Astrocyte of the cerebellum (primary cell): ENCODE measurements around the gene RBFOX1.
"Not testable (repeated sequence)": the region's sequence is repeated elsewhere in the genome, so short reads cannot be mapped to it uniquely, and the experiment has no call there.

Experiments
- DNase-seq: peaks from one replicate; pipeline ENCODE4 v3.0.0-alpha.2; 2011; ENCODE audit warnings: low read depth
- H3K4me3 ChIP-seq: 2 replicates; pipeline ENCODE4 v1.5.1; 2011; ENCODE audit warnings: mild to moderate bottlenecking, low read depth, low read length, moderate library complexity
- in situ Hi-C: cut with HindIII; loops from 2 replicates; pipeline ENCODE4 v1.10.0; 2017; ENCODE audit warnings: low sequenced_read_pairs
- TF ChIP-seq, protein P1 (sequence below): IDR thresholded peaks from 2 replicates; pipeline ENCODE4 v1.5.1; 2012; ENCODE audit warnings: low read length, low read depth, moderate library complexity, mild to moderate bottlenecking; ENCODE audit errors: missing control alignments

RBFOX1 gene

DNA sequence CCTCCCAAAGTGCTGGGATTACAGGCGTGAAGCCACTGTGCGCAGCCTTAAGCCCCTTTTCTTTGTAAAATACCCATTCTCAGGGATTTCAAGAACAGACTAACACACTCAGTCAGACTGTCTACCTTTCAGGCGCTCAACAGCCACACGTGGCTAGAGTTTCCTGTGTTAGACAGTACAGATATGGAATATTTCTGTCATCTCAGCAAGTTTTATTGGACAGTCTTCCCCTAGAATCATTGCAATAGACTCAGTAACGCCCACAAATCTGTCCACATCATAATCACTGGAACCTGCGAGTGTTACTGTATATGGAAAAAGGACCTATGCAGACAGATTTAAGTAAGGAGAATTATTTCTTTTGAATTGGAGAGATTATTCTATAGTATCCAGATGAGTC lies 160.5 kb downstream of the RBFOX1 start:
- DNase-seq, result no peak
- no peak overlapping the region for H3K4me3 ChIP-seq
- TF ChIP-seq, protein P1, sequence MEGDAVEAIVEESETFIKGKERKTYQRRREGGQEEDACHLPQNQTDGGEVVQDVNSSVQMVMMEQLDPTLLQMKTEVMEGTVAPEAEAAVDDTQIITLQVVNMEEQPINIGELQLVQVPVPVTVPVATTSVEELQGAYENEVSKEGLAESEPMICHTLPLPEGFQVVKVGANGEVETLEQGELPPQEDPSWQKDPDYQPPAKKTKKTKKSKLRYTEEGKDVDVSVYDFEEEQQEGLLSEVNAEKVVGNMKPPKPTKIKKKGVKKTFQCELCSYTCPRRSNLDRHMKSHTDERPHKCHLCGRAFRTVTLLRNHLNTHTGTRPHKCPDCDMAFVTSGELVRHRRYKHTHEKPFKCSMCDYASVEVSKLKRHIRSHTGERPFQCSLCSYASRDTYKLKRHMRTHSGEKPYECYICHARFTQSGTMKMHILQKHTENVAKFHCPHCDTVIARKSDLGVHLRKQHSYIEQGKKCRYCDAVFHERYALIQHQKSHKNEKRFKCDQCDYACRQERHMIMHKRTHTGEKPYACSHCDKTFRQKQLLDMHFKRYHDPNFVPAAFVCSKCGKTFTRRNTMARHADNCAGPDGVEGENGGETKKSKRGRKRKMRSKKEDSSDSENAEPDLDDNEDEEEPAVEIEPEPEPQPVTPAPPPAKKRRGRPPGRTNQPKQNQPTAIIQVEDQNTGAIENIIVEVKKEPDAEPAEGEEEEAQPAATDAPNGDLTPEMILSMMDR, result no peak
- in situ Hi-C loops, result no loop called here

DNA sequence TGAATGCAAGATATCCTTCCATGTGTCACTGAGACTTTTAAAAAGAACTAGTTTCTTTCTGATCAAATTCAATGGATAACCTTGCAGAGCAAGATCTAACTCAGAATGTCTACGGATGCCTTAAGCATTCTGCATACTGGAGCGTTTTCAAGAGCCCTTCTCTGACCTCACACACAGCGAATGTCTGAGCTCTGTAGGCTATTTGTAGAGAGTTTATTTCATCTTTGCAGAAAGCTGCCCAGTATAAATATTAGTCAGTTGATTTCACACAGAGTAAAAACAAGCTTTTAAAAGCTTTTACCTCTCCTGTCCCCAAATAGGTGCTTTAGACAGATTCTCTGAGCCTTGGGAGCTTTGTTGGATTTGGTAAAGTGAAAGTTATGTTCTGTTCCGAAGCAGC lies 165.0 kb downstream of the RBFOX1 start:
- in situ Hi-C loops, result no loop called here
- TF ChIP-seq, protein P1, result no peak
- H3K4me3 ChIP-seq, result no peak overlapping the region
- DNase-seq, result no peak

DNA sequence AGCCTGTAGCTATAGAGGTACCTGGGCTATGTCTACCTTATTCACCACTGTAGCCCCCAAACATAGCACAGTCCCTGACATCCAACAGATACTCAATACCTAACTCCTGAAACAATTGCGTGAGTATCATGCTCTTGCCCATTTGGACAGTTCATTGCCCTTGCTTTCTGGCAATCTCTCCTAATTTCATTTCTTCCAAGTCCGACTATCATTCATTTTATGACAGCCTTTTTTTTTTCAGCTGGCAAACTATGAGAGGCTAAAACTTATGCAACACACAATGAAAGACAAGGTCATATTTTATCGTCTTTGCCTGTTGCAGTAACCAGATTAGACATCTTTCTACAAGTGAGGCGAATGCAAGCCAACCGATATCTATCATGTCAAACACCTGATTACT lies 169.2 kb downstream of the RBFOX1 start:
- in situ Hi-C loops, result no loop called here

DNA sequence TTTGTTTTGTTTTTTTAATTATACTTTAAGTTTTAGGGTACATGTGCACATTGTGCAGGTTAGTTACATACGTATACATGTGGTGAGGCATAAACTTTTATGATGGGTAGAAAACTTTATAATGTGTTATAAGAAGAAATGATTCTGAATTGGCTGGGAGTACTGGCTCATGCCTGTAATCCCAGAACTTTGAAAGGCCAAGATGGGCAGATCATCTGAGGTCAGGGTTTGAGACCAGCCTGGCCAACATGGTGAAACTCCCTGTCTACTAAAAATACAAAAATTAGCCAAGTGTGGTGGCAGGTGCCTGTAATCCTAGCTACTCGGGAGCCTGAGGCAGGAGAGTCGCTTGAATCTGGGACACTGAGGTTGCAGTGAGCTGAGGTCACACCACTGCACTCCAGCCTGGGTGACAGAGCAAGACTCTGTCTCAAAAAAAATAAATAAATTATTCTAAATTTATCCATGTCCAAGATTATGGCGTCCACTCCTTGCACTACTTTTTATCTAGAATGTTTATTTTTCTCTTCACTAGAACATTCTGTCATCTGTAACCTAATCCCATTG lies 170.0 kb downstream of the RBFOX1 start:
- H3K4me3 ChIP-seq, DNase-seq, in situ Hi-C loops: not testable (repeated sequence)

More for the DNA sequence above, 169.2 kb downstream of the RBFOX1 start:
- DNase-seq, result no peak
- no peak overlapping the region for H3K4me3 ChIP-seq
- TF ChIP-seq, protein P1, result no peak

DNA sequence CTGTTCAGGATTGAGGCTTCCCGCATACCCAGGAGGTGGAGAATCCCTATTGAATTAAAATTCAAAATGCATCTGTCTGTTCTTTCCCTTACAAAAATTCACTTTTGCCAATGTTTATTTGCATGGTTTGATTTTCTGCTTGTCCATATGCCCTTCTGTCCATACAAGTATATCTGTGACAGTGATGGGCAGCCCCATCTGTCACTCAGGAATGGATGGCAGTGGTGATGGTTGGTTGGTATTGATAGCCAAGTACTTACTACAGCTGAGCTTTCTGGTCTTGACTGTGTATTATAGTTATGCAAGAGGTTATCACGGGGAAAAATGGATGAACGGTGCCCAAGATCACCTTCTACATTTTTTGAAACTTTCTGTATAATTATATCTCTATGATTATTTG lies 171.0 kb downstream of the RBFOX1 start:
- DNase-seq, result no peak
- no peak overlapping the region for H3K4me3 ChIP-seq
- TF ChIP-seq, protein P1, result no peak
- in situ Hi-C loops, result no loop called here

DNA sequence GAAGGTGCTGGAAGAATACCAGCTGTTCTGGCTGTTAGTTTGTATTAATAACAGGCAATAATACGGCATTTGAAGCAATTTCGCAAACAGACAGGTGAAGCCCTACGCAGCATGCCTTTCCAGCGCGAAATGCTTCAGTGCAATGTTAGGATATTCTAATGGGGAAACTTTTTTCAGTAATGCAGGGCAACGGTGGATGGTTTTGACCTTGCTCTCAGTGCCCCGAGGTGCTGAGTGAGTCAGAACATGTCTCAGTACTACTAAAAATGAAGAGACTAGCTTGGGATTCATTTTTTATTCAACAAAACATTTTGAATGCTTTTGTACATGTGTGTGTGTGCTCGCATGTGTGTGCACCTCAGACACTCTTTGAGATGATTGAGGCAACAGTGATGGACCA lies 172.2 kb downstream of the RBFOX1 start:
- no peak for DNase-seq
- TF ChIP-seq, protein P1, result no peak
- H3K4me3 ChIP-seq, result no peak overlapping the region
- in situ Hi-C loops, result no loop called here

DNA sequence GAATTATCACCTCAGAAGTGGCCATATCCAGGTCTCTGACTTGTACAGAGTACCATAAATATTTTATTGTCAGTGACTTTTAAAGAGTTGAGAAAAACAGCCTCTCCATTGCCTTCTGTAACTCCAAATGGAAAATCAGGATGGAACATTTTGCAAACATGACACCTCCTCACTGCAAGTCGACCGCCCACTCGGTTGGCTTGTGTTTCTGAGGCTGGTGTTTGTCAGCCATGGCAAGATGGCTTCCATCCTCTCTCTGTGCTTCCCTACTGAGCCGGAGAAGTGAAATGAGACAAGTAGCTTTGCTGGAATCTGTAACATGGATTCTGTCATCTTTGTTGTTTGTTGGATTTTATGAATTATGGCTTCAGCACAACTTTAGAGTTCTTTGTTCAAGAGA lies 172.8 kb downstream of the RBFOX1 start:
- in situ Hi-C loops, result no loop called here
- H3K4me3 ChIP-seq, result no peak overlapping the region
- TF ChIP-seq, protein P1, result no peak
- no peak for DNase-seq
